Osteoblast (primary cell): ENCODE data around the gene ZCCHC2. TPM values are rescaled to one million over a fixed set of nuclear protein-coding genes. Genes with fewer than 3 reads are reported as not detected.

ENCODE experiments used
- DNase-seq: peaks from one replicate; pipeline ENCODE4 v3.0.0; 2011; ENCODE audit warnings: low spot score, mixed read lengths; ENCODE audit not compliant: insufficient read length; ENCODE audit errors: missing footprints
- H2AFZ ChIP-seq: 2 replicates; pipeline ENCODE4 v1.6.0; 2011; ENCODE audit warnings: mild to moderate bottlenecking, low read length
- H3K27ac ChIP-seq: 2 replicates; pipeline ENCODE4 v1.5.1; 2011; ENCODE audit warnings: mild to moderate bottlenecking, low read depth, low read length, moderate library complexity
- H3K27me3 ChIP-seq: 2 replicates; pipeline ENCODE4 v1.6.0; 2012; ENCODE audit warnings: mild to moderate bottlenecking, control low read depth, inconsistent platforms, low read length, moderate library complexity; ENCODE audit not compliant: insufficient read depth
- H3K36me3 ChIP-seq: 2 replicates; pipeline ENCODE4 v1.5.1; 2011; ENCODE audit warnings: mild to moderate bottlenecking, low read length, control low read depth, moderate library complexity; ENCODE audit not compliant: insufficient read depth
- H3K4me1 ChIP-seq: 2 replicates; pipeline ENCODE4 v1.5.1; 2011; ENCODE audit warnings: mild to moderate bottlenecking, low read length, control low read depth, moderate library complexity; ENCODE audit not compliant: insufficient read depth
- H3K4me2 ChIP-seq: 2 replicates; pipeline ENCODE4 v1.6.0; 2011; ENCODE audit warnings: mild to moderate bottlenecking, low read length; ENCODE audit not compliant: insufficient read depth
- H3K4me3 ChIP-seq: fragments of 200-600 bp; sonication (generic); 3 replicates; pipeline ENCODE4 v1.5.1; 2012; ENCODE audit warnings: mild to moderate bottlenecking, low read length, inconsistent platforms; ENCODE audit not compliant: insufficient read depth
- H3K79me2 ChIP-seq: 2 replicates; pipeline ENCODE4 v1.6.0; 2012; ENCODE audit warnings: mild to moderate bottlenecking, low read length, control low read depth, inconsistent platforms; ENCODE audit not compliant: insufficient read depth
- H3K9me3 ChIP-seq: 2 replicates; pipeline ENCODE4 v1.5.1; 2011; ENCODE audit warnings: low read depth, low read length, control low read depth
- H4K20me1 ChIP-seq: 2 replicates; pipeline ENCODE4 v1.6.0; 2012; ENCODE audit warnings: mild to moderate bottlenecking, low read length, control low read depth; ENCODE audit not compliant: insufficient read depth
- CTCF ChIP-seq: IDR thresholded peaks from 2 replicates; pipeline ENCODE4 v1.5.1; 2011; ENCODE audit warnings: mild to moderate bottlenecking, low read depth, low read length, moderate library complexity; ENCODE audit errors: extremely low read depth
- total RNA-seq: library from RNA; depleted of rRNA; stranded (reverse); fragments of >200 nt; gene quantifications from 2 replicates; pipeline ENCODE4 v1.2.3, GENCODE V29; 2012

Gene ZCCHC2
- total RNA-seq, 1 donor: 10.1 TPM

GRCh38 chr18:62498616-62499262, 24.1 kb upstream of the ZCCHC2 start:
- H3K36me3 ChIP-seq: no peaks in the 10 kb centered on the region
- H3K4me1 ChIP-seq: no peaks in the 10 kb centered on the region
- H3K79me2 ChIP-seq: no peaks in the 10 kb centered on the region
- no peaks in the 10 kb centered on the region for H3K9me3 ChIP-seq
- no peak overlapping the region for H2AFZ ChIP-seq
- peak; percentile 68 for DNase-seq
- peaks cover 13% of the 10 kb centered on the region for H3K27me3 ChIP-seq
- TF ChIP-seq CTCF: no peak
- no peak overlapping the region for H3K4me3 ChIP-seq
- H3K27ac ChIP-seq: no peak overlapping the region
- no peak overlapping the region for H3K4me2 ChIP-seq
- H4K20me1 ChIP-seq: no peaks in the 10 kb centered on the region

- no peaks in the 10 kb centered on the region for H3K79me2 ChIP-seq
- H3K27me3 ChIP-seq: peaks cover 13% of the 10 kb centered on the region
- no peaks in the 10 kb centered on the region for H3K9me3 ChIP-seq
- no peak overlapping the region for H3K27ac ChIP-seq
- H3K4me2 ChIP-seq: no peak overlapping the region
- TF ChIP-seq CTCF: no peak
- DNase-seq: no peak
- H4K20me1 ChIP-seq: no peaks in the 10 kb centered on the region
- H3K4me3 ChIP-seq: no peak overlapping the region
- H3K4me1 ChIP-seq: no peaks in the 10 kb centered on the region
- H2AFZ ChIP-seq: no peak overlapping the region
- no peaks in the 10 kb centered on the region for H3K36me3 ChIP-seq
These were observed 23.6 kb upstream of the ZCCHC2 start for GRCh38 chr18:62499263-62499650.

- DNase-seq: peak; percentile 25
- H3K79me2 ChIP-seq: no peaks in the 10 kb centered on the region
- no peak overlapping the region for H2AFZ ChIP-seq
- H3K4me2 ChIP-seq: no peak overlapping the region
- no peaks in the 10 kb centered on the region for H3K36me3 ChIP-seq
- H3K27me3 ChIP-seq: peaks cover 13% of the 10 kb centered on the region
- H3K4me1 ChIP-seq: no peaks in the 10 kb centered on the region
- no peak for TF ChIP-seq CTCF
- H3K27ac ChIP-seq: no peak overlapping the region
- no peaks in the 10 kb centered on the region for H3K9me3 ChIP-seq
- no peak overlapping the region for H3K4me3 ChIP-seq
- no peaks in the 10 kb centered on the region for H4K20me1 ChIP-seq
These were observed 22.7 kb upstream of the ZCCHC2 start for GRCh38 chr18:62500174-62500573.

- Histone ChIP-seq H3K36me3 (no peaks in the 10 kb centered on the region), H3K27ac (no peak overlapping the region), H3K27me3 (peaks cover 12% of the 10 kb centered on the region), H3K4me3 (no peak overlapping the region), H3K79me2 (no peaks in the 10 kb centered on the region), H3K4me1 (peaks cover 3% of the 10 kb centered on the region), H4K20me1 (no peaks in the 10 kb centered on the region), H2AFZ (no peak overlapping the region), H3K9me3 (no peaks in the 10 kb centered on the region), H3K4me2 (no peak overlapping the region)
- no peak for DNase-seq
- no peak for TF ChIP-seq CTCF
These were observed 21.7 kb upstream of the ZCCHC2 start for GRCh38 chr18:62500966-62501591.
